ENCODE results near the gene FNIP2.
"Not testable (repeated sequence)": the region's sequence is repeated elsewhere in the genome, so short reads cannot be mapped to it uniquely, and the experiment has no call there.

Gene FNIP2

DNA sequence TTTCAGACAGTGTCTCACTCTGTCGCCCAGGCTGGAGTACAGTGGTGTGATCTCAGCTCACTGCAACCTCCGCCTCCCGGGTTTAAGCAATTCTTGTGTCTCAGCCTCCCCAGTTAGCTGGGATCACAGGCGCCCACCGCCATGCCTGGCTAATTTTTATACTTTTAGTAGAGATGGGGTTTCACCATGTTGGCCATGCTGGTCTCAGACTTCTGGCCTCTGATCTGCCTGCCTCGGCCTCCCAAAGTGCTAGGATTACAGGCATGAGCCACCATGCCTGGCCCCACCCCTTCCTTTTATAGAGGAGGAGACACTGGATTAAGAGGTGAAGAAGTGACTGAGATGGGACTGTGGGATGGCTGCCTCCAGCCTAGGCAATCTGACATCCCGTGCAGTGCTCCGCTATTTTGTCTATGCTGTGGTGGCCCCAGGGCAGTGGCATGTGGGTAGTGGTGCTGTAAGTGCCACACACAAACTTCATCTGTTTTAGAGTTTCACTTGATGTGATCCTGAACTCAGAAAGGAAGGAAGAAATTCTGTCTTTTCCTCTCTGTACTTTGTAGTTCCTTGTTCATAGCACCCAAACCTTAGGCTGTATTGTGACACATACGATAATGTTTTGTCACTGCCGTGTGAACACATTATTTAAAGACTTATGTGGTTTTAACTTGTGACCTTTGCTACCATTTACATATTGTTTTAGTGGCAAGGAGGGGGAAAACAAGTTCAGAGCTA lies 48.9 kb downstream of the FNIP2 start:
- FAIRE-seq: no peak

DNA sequence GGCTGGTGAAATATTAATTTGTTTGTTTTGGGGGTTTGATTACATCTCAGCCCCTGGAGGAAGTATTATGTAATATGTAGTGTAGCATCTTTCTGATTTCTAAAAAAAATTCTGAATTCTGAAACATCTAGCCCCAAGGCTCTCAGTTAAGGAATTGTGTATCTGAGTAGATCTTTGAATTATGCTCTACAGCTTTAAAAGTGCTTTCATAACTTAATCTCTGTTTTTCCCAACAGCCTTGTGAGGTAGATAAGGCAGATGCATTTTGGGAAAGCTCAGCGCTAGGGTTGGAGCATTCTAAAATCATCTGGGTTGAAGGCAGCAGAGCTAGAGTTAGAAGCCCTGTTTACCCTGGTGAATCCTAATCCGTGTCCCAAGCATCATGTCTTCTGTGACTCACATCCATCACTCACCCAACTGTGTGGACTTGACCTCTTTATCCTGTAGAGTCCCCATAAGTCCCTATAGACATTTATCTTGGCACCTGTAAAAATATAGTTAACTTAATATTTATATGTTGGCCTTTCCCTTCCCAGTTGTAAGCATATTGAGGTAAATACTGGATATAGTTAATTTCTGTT lies 49.8 kb downstream of the FNIP2 start:
- FAIRE-seq: no peak

GRCh38 chr4:158819942-158820786 lies 51.3 kb downstream of the FNIP2 start:
- FAIRE-seq: no peak

DNA sequence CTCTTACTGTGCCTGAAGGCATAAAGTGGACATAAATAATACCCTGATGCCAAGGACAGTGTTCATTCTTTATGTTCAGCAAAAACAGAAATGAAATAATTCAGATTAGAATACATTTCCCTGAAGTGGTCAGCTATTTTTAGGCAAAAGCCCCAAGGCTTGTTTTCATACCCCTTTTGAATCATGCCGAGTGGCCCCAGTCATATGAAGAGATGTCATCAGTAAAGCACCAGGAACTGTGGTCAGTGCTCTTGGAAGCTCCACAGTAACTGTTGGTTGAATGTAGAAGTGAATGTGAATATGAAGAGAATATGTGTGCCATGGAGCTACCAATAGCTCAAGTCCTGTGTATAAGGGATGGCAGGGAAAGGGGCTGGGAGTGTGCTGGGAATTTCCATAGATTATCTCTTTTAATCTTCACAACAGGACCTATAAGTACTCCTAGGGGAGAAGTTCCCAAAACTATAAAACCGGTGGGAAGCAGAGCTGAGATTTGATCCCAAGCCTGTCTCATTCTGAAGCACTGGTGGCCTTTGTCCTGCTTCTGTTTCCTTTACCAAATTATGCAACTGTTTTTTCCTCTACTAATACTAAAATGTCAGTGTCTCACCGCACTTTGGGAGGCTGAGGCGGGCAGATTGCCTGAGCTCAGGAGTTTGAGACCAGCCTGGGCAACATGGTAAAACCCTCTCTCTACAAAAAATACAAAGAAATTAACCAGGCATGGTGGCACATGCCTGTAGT lies 52.6 kb downstream of the FNIP2 start:
- no peak for FAIRE-seq

- no peak for FAIRE-seq
These were observed 53.5 kb downstream of the FNIP2 start for GRCh38 chr4:158822348-158822747.

GRCh38 chr4:158823461-158823873 lies 54.6 kb downstream of the FNIP2 start:
- FAIRE-seq: no peak

- FAIRE-seq: no peak
These were observed 55.8 kb downstream of the FNIP2 start for GRCh38 chr4:158824425-158825274.

- no peak for FAIRE-seq
These were observed 56.7 kb downstream of the FNIP2 start for GRCh38 chr4:158825433-158826036.

DNA sequence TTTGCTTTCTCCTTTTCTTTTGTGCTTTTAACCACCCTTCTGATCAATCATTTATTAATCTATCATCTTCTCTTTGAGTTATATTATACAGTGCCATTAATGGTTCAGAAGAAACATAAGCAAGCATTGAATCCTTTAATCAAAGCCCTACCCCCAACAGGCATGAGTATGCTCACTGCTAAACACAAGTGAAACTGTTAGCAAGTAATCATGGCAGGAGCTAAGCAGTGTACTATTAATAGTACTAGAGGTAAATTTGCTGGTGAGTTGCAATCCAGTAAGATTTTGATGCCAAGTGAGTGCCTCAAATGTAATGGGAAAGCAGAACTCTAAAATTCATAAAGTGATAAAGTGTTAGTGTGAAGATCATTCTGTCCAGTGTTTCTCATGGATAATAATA lies 57.2 kb downstream of the FNIP2 start:
- no peak for FAIRE-seq

DNA sequence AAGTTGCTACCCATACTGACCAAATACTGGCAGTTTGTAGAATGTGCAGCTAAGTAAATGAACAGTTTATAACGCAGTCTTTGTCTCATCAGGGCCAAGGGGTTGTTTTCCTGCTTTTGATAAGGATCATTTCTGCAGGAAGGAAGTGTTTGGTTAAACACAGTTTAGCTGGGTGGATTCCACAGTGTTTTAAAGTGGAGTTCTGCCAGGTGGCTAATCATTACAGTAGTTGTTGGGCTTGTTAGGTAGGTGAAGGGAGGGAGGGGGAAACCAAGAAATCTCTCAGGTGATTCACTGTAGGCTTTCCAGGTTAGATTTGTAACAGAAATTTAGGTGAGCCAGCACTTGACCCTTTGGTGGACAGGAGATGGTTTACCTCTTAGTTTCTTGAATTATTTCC lies 58.1 kb downstream of the FNIP2 start:
- no peak for FAIRE-seq

GRCh38 chr4:158827543-158827981 lies 58.7 kb downstream of the FNIP2 start:
- FAIRE-seq: no peak

- not testable (repeated sequence) for FAIRE-seq
These were observed 59.3 kb downstream of the FNIP2 start for GRCh38 chr4:158828151-158828550.

DNA sequence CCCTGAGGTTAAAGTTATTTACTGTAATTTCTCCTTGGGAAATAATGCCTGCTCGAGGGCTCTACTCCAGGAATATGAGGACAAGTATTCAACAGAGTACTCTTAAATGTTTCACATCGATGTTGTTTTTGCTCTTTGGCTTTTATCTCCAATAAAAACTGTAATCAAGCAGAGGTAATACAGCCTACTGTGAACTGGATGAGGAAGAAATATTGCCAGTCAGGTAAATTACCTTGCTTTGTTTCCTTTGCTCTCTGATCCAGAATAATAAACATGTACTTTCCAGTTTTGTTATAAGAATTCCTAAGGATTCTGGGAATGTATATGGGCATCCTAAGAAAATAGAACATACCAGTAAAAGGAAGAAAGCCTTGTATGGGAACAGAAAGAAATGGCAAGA lies 60.4 kb downstream of the FNIP2 start:
- FAIRE-seq: no peak

DNA sequence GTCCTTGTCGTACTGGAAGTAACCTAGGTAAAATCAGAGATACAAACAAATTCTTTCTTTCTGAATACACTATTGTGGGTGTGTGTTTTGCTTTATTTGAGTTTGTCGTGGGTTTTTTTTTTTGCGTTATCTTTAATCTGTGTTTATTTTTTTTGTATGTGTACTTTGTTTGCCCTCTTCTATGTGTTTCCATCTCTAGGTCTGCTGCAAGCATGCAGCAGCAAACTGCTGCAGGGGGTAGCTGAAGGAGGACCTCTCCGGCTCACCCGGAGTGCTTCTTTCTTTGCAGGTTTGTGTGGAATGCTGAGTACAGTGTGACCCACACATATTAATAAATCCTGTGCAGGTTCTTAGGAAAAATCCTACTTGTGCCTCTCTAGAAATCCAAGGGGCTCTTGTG lies 64.8 kb downstream of the FNIP2 start:
- FAIRE-seq: no peak

DNA sequence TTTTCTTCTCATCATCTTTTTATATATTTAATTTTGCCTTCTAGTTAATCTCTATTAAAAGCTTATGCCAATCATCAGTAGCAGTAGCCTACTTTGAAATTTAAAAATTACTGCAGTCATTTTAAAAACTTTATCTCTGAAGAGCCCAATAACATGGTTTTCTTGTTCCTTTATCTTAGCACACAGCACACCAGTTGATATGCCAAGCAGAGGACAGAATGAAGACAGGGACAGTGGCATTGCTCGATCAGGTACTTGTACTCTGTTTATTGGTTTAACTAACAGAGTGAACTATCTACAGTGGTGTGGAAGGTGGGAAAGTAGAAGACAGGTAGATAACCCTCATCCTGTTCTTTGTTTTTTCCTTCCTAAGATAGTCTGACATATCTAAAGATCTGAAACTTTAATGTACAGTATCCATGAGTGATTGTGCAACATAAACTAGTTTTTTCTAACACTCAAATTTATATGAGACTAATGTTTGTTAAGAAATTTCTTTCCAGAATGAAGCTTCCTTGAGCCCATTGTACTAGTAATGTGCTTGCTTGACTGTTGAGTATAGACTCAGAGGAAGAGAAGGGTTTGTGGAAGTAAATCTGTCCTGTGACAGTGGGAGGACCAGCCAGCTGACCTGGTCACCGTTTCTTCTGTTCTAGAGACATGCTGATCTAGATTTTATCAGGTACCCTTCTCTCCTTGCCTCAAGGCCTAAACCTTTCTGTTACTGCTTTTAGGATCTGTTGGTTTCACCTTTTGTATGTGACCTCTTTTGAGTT lies 66.6 kb downstream of the FNIP2 start:
- FAIRE-seq: no peak

GRCh38 chr4:158836002-158836369 lies 67.2 kb downstream of the FNIP2 start:
- FAIRE-seq: no peak

- FAIRE-seq: no peak
These were observed 68.1 kb downstream of the FNIP2 start for GRCh38 chr4:158836828-158837449.

DNA sequence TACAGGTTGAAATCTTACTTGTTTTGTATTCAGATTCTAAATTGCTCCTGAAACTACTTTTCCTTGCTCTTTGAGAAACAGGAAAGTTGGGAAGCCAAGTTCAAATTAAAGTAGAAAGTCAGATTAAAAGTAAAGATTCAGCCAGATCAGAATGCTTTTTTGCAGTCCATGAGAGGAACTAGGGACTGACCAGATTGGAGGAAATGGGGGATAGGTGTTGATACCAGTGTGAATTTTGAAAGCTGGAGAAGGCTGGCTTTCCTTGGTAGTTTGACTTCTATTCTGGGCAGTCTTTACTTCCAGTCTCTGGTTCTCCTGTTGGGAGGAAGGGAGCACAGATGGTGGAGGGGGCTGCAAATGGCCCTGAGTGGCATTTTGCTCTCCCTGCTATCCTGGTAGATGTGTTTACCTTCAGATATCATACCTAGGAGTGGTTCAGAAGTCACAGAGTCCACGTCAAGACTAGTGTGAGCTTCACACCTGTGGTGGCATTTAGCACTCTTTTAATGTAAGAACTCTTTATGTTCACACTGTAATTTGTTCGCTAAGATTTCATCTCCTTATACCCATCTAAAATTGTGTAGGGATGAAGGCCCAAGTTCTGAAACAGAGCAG lies 68.8 kb downstream of the FNIP2 start:
- FAIRE-seq: no peak

- no peak for FAIRE-seq
These were observed 71.3 kb downstream of the FNIP2 start for GRCh38 chr4:158840131-158840530.

GRCh38 chr4:158841540-158841939 lies 72.7 kb downstream of the FNIP2 start:
- no peak for FAIRE-seq
